GM19023 (cell line): ENCODE measurements around the gene PLA2G2F.

ENCODE experiments used
- ATAC-seq: cut with Tn5 transposase; IDR thresholded peaks from one replicate; pipeline ENCODE4 v1.9.1; 2021; ENCODE audit warnings: mild to moderate bottlenecking, moderate library complexity; ENCODE audit not compliant: unreplicated experiment

Gene PLA2G2F

GRCh38 chr1:20188455-20188817, 49.3 kb downstream of the PLA2G2F start:
- no peak for ATAC-seq

DNA sequence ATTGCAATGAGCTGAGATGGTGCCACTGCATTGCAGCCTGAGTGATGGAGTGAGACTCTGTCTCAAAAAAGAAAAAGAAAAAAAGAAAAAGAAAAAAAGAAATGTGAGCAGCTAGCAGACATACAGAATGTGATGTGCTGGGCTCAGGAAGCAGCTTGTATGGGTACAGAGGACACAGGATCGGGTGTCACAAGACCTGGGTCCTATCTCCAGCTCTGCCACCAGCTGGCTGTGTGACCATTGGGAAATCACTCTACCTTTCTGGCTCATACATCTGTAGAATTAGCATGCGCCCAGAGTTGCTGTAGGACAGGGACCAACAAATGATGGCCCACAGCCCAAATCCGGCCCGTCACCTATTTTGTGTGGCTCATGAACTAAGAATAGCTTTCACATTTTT, 50.5 kb downstream of the PLA2G2F start:
- ATAC-seq = no peak

DNA sequence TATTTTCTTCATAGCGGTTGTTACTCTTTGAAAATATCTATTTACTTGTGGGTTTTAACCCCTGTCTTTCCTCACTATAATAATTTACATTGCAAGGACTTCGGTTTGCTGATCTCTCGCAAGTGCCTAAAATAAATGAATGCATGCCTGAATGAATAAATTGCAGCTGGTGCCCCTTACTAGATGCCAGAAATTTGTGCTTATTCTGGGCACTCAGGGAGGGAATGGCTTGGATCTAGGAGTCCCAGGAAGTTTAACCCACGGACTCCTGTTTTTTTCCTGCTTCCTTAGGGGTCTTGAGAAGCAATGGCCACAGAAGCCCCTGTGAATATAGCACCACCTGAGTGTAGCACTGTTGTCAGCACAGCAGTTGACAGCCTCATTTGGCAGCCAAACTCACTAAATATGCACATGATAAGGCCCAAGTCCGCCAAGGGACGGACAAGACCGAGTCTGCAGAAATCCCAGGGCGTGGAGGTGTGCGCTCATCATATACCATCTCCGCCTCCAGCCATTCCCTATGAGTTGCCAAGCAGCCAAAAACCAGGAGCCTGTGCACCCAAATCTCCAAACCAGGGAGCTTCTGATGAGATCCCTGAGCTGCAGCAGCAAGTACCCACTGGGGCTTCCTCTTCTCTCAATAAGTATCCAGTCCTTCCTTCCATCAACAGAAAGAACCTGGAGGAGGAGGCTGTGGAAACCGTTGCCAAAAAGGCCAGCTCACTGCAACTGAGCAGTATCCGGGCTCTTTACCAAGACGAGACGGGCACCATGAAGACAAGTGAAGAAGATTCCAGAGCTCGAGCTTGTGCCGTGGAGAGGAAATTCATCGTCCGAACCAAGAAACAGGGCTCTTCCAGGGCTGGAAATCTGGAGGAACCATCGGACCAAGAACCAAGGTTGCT, 51.4 kb downstream of the PLA2G2F start:
- no peak for ATAC-seq

- no peak for ATAC-seq
Observed at GRCh38 chr1:20191266-20191825, 52.2 kb downstream of the PLA2G2F start.

GRCh38 chr1:20192364-20192763, 53.2 kb downstream of the PLA2G2F start:
- no peak for ATAC-seq

- no peak for ATAC-seq
Observed at GRCh38 chr1:20192871-20193411, 53.8 kb downstream of the PLA2G2F start.

GRCh38 chr1:20194224-20194623, 55.1 kb downstream of the PLA2G2F start:
- ATAC-seq = no peak

DNA sequence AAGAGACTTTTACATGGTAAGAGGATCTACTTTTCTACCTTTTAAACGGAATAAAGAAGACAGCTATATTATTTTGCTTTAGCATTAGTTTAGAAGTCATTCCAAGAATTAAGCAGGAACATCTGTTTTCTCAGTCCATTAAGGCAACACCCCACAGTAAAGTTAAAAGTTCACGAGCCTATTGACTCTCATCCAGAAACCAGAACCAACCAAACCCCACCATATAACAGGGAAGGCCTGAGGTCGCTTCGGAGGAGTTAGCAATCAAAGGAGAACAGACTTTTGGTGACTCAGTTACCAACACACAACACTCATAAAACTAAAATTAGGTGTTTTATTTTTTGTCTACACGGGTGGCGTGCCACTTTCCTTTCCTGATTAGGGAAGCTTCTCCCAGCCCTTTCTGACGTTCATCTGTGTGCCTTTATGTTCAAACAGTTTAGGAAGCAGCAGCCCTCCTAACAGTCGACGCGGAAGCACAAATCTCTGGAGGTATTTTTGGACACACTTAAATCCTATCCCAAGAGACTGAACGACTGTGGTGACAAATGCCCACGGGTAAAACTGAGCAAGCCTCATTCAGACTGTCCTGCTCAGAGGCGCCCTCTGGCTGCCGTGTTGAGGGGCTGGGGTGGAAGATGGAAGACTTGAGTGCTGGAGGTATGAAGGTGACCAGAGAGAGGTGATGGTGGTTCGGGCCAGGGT, 55.8 kb downstream of the PLA2G2F start:
- no peak for ATAC-seq

DNA sequence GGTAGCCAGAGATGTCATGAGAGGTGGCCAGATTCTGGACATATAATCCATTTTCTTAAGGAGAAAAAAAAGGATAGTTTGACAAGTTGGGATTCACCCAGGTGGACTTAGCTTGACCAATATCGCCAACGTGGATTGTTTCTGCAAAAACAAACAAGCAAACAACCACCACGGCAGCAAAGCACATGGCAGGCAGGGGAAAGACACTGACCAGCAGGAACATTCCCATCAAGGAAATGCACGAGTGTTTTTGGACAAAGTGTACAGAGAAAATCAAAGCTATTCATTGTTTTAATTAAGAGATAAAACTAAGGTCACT, 56.3 kb downstream of the PLA2G2F start:
- no peak for ATAC-seq

GRCh38 chr1:20197329-20197791, 58.2 kb downstream of the PLA2G2F start:
- no peak for ATAC-seq

GRCh38 chr1:20198296-20198695, 59.2 kb downstream of the PLA2G2F start:
- ATAC-seq = no peak

GRCh38 chr1:20198918-20199317, 59.8 kb downstream of the PLA2G2F start:
- no peak for ATAC-seq

DNA sequence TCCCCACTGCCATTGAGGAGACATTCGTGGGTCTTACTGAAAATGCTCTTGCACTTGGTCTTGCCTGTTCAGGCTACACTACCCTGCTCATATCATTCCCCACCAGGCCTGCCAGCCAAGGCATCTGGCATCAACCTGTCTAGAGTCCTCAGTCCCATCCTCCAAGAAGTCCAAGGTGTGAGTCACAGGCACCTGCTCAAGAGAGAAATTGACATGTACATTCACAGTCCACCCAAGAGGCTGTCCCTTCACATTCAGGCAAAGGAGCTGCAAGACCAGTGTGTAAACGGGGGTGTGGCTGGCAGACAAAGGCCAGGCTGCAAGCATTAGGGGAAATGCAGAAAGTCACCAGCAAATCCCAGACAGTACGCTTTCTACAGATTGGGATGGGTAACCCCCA, 60.3 kb downstream of the PLA2G2F start:
- no peak for ATAC-seq

GRCh38 chr1:20199840-20200239, 60.7 kb downstream of the PLA2G2F start:
- ATAC-seq = no peak
